HG03175 (cell line): ENCODE measurements around the gene DGCR6L.
A peak's percentile ranks its signal among the peaks of the same experiment; 100 is the strongest.
"Not testable (repeated sequence)": the region's sequence is repeated elsewhere in the genome, so short reads cannot be mapped to it uniquely, and the experiment has no call there.

Source experiments
- ATAC-seq: cut with Tn5 transposase; IDR thresholded peaks from one replicate; pipeline ENCODE4 v1.9.1; 2021; ENCODE audit warnings: mild to moderate bottlenecking, moderate library complexity; ENCODE audit not compliant: unreplicated experiment

DGCR6L gene

GRCh38 chr22:20277936-20278635 is 41.8 kb downstream of the DGCR6L start:
- ATAC-seq, result not testable (repeated sequence)

DNA sequence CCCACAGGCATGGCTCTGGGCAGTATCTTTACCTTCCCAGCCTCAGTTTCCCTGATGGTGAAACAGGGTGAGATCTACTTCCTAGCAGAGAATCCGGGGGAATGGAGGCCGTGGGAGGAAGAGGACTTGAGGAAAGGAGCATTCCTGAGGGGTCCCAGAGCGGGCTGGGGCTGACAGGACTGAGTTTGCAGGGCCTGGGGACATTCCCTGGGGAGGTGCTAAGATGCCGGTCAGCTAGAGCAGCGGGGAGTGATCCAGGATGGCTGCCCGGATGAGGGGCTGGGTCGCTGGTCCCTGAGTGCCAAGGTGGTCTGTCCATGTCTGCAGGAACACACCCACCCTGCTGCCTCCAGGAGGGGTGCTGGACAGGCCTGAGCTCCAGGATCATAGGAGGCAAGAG is 43.4 kb downstream of the DGCR6L start:
- ATAC-seq, result no peak

- no peak for ATAC-seq
These were observed 44.0 kb downstream of the DGCR6L start for GRCh38 chr22:20275836-20276235.

DNA sequence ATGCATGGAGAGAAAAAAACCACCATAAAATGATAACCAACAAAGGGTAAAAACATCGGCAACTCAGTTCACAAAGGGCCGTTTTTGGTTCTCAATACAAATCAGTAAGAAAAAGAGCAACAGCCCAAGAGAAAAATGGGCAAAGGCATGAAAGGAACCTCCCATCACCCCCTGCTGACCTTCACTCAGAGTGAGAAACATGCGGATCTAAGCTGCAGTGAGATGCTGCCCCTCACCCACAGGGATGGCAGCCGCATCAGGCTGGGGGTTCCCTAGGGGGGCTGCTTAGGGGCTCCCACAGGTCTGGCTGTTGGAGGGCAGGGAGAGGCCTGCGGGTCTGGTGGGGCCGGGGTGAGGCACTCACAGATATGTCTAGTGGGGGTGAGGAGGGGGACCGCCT is 44.5 kb downstream of the DGCR6L start:
- ATAC-seq, result not testable (repeated sequence)

DNA sequence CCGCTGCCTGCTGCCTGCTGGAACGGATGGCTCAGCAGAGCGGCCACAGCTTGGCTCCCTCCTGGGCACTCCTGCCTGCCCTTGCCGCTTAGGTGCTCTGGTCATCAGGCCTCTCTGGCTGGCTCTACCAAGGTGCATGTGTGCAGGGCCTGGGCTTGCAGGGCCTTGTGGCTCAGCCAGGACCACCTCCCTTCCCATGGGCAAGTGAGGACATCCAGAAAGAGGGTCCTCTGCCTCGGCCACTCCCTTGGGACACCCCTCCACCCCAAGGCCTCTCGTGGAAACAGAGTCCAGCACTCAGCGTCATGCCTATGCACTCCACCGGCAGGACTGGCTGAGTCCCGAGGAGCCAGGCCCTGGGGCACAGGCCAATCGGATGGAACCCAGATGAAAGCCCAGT is 45.5 kb downstream of the DGCR6L start:
- not testable (repeated sequence) for ATAC-seq

DNA sequence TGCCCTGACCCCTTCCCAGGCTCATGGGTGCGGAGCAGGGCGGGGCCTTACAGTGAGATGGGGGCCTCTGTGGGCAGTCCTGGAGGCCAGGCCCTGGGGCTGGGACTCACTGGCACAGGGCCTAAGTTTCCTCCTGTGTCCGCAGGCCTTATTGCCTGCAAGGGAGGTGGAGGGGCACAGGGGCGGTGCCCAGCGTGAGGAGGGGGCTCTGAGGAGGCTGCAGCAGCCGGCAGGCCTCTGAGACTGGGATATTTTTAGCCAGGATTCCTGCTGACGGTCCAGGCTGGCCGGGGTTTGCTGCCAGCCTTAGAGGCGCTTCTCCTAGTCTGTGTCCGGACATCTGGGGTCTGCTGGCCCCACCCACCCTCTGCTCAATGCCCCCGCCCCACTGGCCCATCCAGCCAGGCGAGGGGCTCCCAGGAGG is 46.1 kb downstream of the DGCR6L start:
- ATAC-seq, result no peak

DNA sequence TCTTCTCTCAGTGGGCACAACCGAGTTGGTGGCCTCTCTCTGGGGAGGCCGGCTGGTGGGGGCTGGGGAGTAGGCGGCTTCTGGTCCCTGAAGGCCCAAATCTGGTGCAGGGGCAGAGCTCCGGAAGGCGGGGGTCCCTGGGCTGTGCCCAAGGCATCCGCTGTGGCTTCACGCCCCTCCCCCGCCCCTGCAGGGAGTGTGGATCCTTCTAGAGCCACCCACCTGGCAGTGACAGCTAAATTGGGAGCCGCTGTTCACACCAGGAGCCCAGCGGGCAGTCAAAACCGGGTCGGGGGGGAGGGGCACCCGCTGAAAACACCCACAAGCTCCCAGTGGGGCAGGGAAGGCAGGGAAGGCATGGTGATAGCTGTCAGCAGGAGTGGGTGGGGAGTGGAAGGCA is 47.2 kb downstream of the DGCR6L start:
- ATAC-seq, result no peak

GRCh38 chr22:20272174-20272573 is 47.7 kb downstream of the DGCR6L start:
- ATAC-seq, result no peak

DNA sequence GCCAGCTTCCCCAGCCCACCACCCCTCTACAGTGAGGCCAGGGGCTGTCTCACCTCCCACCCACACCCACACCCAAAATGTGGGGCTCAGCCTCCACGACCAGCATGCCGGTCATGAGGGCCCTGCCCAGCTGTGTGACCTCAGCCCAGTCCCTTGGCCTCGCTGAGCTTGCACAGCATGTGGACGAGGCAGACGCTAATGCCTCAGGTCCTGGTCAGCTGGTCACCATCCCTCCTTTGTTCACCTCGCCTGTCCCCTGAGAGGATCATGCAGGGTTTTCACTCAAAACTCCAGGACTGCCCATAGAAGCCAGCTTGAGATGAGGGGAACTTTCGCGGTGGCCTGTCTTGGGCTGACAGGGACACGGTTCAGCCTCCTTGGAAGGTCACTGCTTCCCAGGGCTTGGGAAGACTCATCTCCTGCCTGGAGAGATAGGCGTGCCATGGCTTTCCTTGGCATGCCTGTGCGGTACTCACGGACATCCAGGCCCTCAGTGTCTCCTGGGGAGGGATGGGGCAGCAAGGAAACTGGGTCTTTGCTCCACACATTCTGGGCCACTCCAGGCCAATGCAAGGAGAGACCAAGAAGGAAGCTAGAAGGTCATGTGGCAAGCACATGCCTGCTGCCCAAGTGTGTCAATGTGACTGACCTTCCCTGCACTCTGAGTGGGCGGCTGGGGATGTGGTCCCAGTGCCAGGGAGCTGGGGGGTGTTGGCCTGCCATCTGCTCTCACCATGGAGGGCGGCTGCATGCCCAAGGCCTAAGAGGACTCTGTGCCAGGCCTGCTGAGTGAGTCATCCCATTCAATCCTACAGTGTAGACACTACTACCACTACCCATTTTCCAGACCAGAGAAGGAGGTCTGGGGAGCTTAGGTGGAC is 48.5 kb downstream of the DGCR6L start:
- no peak for ATAC-seq

GRCh38 chr22:20270190-20271113 is 49.4 kb downstream of the DGCR6L start:
- ATAC-seq, result not testable (repeated sequence)

DNA sequence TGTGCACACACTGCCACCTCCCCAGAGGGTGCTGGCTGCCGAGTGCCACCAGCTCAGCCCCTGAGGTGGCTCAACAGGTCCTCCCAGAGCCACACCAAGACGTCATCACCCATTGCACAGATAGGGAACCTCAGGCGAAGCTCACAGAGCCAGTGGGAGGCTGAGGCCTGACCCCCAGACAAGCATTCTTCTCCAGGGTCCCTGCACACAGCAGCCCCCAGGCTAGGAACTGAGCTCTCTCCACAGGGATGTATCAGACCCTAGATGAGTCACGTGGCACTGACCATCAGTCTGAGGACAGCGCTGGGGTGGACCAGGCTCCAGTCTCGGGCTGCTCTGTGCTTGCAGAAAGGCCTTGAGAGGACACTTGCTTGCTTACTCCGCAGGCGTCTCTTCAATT is 50.2 kb downstream of the DGCR6L start:
- ATAC-seq, result not testable (repeated sequence)

DNA sequence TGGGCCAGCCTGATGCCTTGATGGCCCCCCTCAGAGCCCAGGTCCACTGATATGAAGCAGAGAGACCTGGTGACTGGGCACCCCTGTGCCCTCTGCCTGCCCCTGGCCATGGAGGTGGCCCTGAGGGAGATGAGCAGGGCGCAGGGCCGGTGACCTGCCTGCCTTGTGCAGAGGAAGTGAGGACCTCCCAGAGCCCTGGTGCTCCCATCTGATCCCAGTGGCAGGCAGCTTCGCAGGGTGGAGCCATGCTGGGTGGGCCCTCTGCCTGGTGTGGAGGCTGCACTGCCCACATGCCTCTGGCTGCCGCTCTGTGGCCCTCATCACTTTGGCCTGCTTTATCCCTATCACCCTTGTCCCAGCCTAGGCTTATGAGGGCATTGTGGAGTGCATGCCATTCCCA is 50.7 kb downstream of the DGCR6L start:
- ATAC-seq, result not testable (repeated sequence)

- ATAC-seq, result peak; percentile 66
These were observed 51.4 kb downstream of the DGCR6L start, which contains the start of gene RTN4R for GRCh38 chr22:20268279-20269012. RTN4R (minus strand) TSS chr22:20268318; CDS start chr22:20268092, 226 bp downstream.

- ATAC-seq, result no peak
These were observed 52.2 kb downstream of the DGCR6L start for GRCh38 chr22:20267441-20268278.

- not testable (repeated sequence) for ATAC-seq
These were observed 53.0 kb downstream of the DGCR6L start for GRCh38 chr22:20266667-20267440.

GRCh38 chr22:20265772-20266666 is 53.8 kb downstream of the DGCR6L start:
- not testable (repeated sequence) for ATAC-seq

DNA sequence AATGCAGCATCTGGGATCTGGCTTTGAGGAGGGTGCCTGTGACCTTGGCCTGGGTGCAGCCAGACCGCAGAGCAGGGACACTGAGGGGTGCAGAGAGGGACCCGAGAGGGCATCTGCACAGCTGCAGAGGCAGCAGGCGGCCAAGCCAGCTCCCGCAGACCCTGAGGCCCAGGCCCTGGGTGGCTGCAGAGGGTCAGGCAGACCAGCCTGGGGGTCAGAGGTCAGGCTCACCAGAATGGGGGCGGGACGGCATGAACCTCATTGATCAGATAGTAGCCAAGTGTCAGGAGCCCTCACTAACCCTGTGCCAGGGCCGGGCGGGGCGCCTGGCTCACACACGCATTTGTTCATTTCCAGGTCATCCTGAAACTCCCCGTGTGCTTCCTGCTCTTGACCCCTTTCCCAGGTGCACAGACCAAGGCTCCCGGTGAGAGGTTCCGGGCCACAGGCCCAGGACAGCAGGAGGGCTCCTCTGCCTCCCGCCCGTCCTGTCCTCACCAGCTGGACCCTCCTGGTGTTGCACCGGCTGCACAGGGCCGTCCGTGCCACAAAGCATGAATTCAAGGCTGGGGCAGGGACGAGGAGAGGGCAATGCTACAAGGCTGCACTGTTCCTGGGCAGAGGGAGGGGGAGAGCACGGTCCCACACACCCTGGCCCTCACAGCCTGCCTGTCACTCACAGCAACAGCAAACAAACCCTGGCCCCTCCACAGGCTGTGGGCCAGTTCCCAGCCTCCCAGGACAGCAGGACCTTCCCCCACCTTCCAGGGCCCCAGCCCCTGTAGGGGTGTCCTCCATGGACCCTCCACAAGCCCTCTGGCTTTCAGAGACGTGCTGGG is 55.0 kb downstream of the DGCR6L start:
- ATAC-seq, result no peak
